GM12891 (cell line): ENCODE data around the gene ASB16.

Experiments
- POLR2A ChIP-seq: IDR thresholded peaks from 2 replicates; pipeline ENCODE4 v1.6.1; 2011; ENCODE audit warnings: low read depth, low read length, control low read depth
- POLR2AphosphoS5 ChIP-seq: IDR thresholded peaks from 2 replicates; pipeline ENCODE4 v1.6.1; 2011; ENCODE audit warnings: low read depth, low read length, control low read depth
- POU2F2 ChIP-seq: IDR thresholded peaks from 2 replicates; pipeline ENCODE4 v1.6.1; 2011; ENCODE audit warnings: low read depth, mild to moderate bottlenecking, control low read depth, low read length, moderate library complexity
- TAF1 ChIP-seq: IDR thresholded peaks from 2 replicates; pipeline ENCODE4 v1.6.1; 2011; ENCODE audit warnings: low read depth, low read length, control low read depth

GRCh38 chr17:44218344-44219107 is 48.0 kb downstream of the ASB16 start:
- TF ChIP-seq POLR2AphosphoS5 (no peak), POLR2A (no peak), POU2F2 (no peak), TAF1 (no peak)
